ENCODE data around the gene MGAT1. TPM values are rescaled to one million over a fixed set of nuclear protein-coding genes. Genes with fewer than 3 reads are reported as not detected.

Gene MGAT1
- total RNA-seq, 1 experiment from 2014 or later, result 93.6 TPM

- TF ChIP-seq IRF2 (CRISPR knock-in tag; IDR thresholded peaks at IDR 0.05; ENCODE audit: borderline replicate concordance, low read depth) (no peak), GTF2I (CRISPR knock-in tag; conservative IDR thresholded peaks at IDR 0.05) (no peak), PREB (CRISPR knock-in tag; IDR thresholded peaks at IDR 0.05; ENCODE audit: borderline replicate concordance) (no peak), E2F4 (CRISPR knock-in tag; IDR thresholded peaks at IDR 0.05; ENCODE audit: borderline replicate concordance, low read depth) (no peak), FOXK1 (CRISPR knock-in tag; IDR thresholded peaks at IDR 0.05) (no peak), STAT6 (CRISPR knock-in tag; conservative IDR thresholded peaks at IDR 0.05; ENCODE audit: low read depth) (no peak), ARID4B (CRISPR knock-in tag; IDR thresholded peaks at IDR 0.05; ENCODE audit: borderline replicate concordance) (no peak), OVOL2 (CRISPR knock-in tag; IDR thresholded peaks at IDR 0.05; ENCODE audit: borderline replicate concordance) (no peak), TCF7 (CRISPR knock-in tag; IDR thresholded peaks at IDR 0.05; ENCODE audit: low read depth) (no peak)
These were observed 22.5 kb downstream of the MGAT1 start (continued) for GRCh38 chr5:180779985-180780610.

GRCh38 chr5:180777475-180777874 lies 25.1 kb downstream of the MGAT1 start:
- POLR2A ChIA-PET, result no interaction called here
- Mint-ChIP-seq H3K4me1 (no peaks in the 10 kb centered on the region), H3K9me3 (peaks cover 49% of the 10 kb centered on the region), H3K4me3 (no peak overlapping the region), H3K27me3 (ENCODE audit: low read depth) (peaks cover 4% of the 10 kb centered on the region; the same call in 1 of the 2 replicates), H3K27ac (no peak overlapping the region), H3K36me3 (peaks cover 21% of the 10 kb centered on the region)
- ATAC-seq (no peak), DNase-seq (ENCODE audit: low spot score) (no peak)
- CTCF ChIA-PET, result no interaction called here
- TF ChIP-seq MLX (CRISPR knock-in tag; IDR thresholded peaks at IDR 0.05), result no peak
- no peak for TF ChIP-seq ZNF396 (CRISPR knock-in tag; IDR thresholded peaks at IDR 0.05; ENCODE audit: borderline replicate concordance)
- TF ChIP-seq ZNF423 (CRISPR knock-in tag; IDR thresholded peaks at IDR 0.05), result no peak
- TF ChIP-seq FOXP1 (CRISPR knock-in tag; IDR thresholded peaks at IDR 0.05; ENCODE audit: borderline replicate concordance), result no peak
- TF ChIP-seq SMAD3 (CRISPR knock-in tag; IDR thresholded peaks at IDR 0.05; ENCODE audit: borderline replicate concordance), result no peak
- TF ChIP-seq ZNF121 (CRISPR knock-in tag; IDR thresholded peaks at IDR 0.05), result no peak
- TF ChIP-seq NR3C1 (CRISPR knock-in tag; conservative IDR thresholded peaks at IDR 0.05; ENCODE audit: low read depth), result no peak
- no peak for TF ChIP-seq E2F4 (CRISPR knock-in tag; IDR thresholded peaks at IDR 0.05; ENCODE audit: borderline replicate concordance, low read depth)
- no peak for TF ChIP-seq IRF2 (CRISPR knock-in tag; IDR thresholded peaks at IDR 0.05; ENCODE audit: borderline replicate concordance, low read depth)
- TF ChIP-seq GTF2I (CRISPR knock-in tag; conservative IDR thresholded peaks at IDR 0.05), result no peak
- no peak for TF ChIP-seq SOX15 (CRISPR knock-in tag; IDR thresholded peaks at IDR 0.05)
- TF ChIP-seq ZBTB21 (CRISPR knock-in tag; IDR thresholded peaks at IDR 0.05; ENCODE audit: borderline replicate concordance), result no peak
- TF ChIP-seq ZNF317 (CRISPR knock-in tag; IDR thresholded peaks at IDR 0.05; ENCODE audit: borderline replicate concordance, low read depth), result no peak
- no peak for TF ChIP-seq TEAD4 (CRISPR knock-in tag; IDR thresholded peaks at IDR 0.05)
- no peak for TF ChIP-seq ATF1 (CRISPR knock-in tag; IDR thresholded peaks at IDR 0.05)
- TF ChIP-seq USF1 (CRISPR knock-in tag; IDR thresholded peaks at IDR 0.05), result no peak
